GM12878 (cell line): ENCODE results near the gene U2AF2. TPM values are rescaled to one million over a fixed set of nuclear protein-coding genes. Genes with fewer than 3 reads are reported as not detected.

Experiments used
- ATAC-seq: fragments of 200-7000 bp; cut with Tn5 transposase; 3 replicates; pipeline ENCODE4 v1.9.1; 2020; ENCODE audit warnings: mild to moderate bottlenecking, moderate library complexity
- BruUV-seq: library from RNA; stranded (reverse); fragments of 400-500 nt; replicated peaks from 2 replicates; lab custom pipeline; 2021; lab: Mats Ljungman, UMichigan
- CTCF ChIA-PET: fragments of 300-600 bp; sonication (Branson Sonifier 250); formaldehyde crosslinking; extraction: SDS; loops from one replicate; lab custom pipeline; 2021; ENCODE audit warnings: inconsistent platforms; lab: Yijun Ruan, JAX
- POLR2A ChIA-PET: fragments of 350-600 bp; formaldehyde crosslinking; extraction: SDS; loops from one replicate; lab custom pipeline; 2021; ENCODE audit warnings: inconsistent platforms; lab: Charles Lee
- RAD21 ChIA-PET: fragments of 300-600 bp; sonication (Branson Sonifier 250); formaldehyde crosslinking; loops from one replicate; lab custom pipeline; 2023; ENCODE audit warnings: antibody characterized with exemption; ENCODE audit not compliant: unreplicated experiment; lab: Charles Lee
- SMC1A ChIA-PET: fragments of 300-600 bp; sonication (Branson Sonifier 250); formaldehyde crosslinking; loops from one replicate; lab custom pipeline; 2023; ENCODE audit not compliant: unreplicated experiment, uncharacterized antibody; lab: Charles Lee
- DNase-seq: peaks from one replicate; pipeline ENCODE4 v3.0.0-alpha.2; 2011; ENCODE audit warnings: low read depth, low spot score
- FAIRE-seq: peaks from 3 replicates; lab custom pipeline; 2011; peaks lifted over from hg19 to GRCh38; lab: Jason Lieb, UNC
- H2AFZ ChIP-seq: 2 replicates; pipeline ENCODE4 v1.6.0; 2011; ENCODE audit warnings: low read depth, low read length, control low read depth; ENCODE audit not compliant: control insufficient read depth
- H3K27ac ChIP-seq: 2 replicates; pipeline ENCODE4 v1.5.1; 2011; ENCODE audit warnings: control low read depth; ENCODE audit not compliant: control insufficient read depth, insufficient read depth
- H3K27me3 ChIP-seq, 2 experiments: replicated peaks in 1 of 2; 2 replicates each; pipeline versions ENCODE4 v1.6.0 to v1.6.1; 2011; ENCODE audit warnings: low read length in 1 of 2; ENCODE audit not compliant: control insufficient read depth in 2 of 2, insufficient read depth in 2 of 2
- H3K36me3 ChIP-seq, 2 experiments: 2 replicates each; pipeline ENCODE4 v1.5.1; 2011; ENCODE audit warnings: low read length in 1 of 2; ENCODE audit not compliant: control insufficient read depth in 2 of 2, insufficient read depth in 2 of 2
- H3K4me1 ChIP-seq: 2 replicates; pipeline ENCODE4 v1.6.1; 2011; ENCODE audit warnings: mild to moderate bottlenecking, low read length, moderate library complexity, mixed read lengths; ENCODE audit not compliant: control insufficient read depth, insufficient read depth
- H3K4me2 ChIP-seq: 2 replicates; pipeline ENCODE4 v1.6.0; 2011; ENCODE audit warnings: control low read depth; ENCODE audit not compliant: control insufficient read depth, insufficient read depth
- H3K4me3 ChIP-seq: fragments of 200-600 bp; sonication (generic); 2 replicates; pipeline ENCODE4 v1.5.1; 2016
- H3K79me2 ChIP-seq: 2 replicates; pipeline ENCODE4 v1.6.0; 2011; ENCODE audit warnings: low read length; ENCODE audit not compliant: control insufficient read depth, insufficient read depth
- H3K9ac ChIP-seq: 2 replicates; pipeline ENCODE4 v1.8.0; 2011; ENCODE audit warnings: low read length, control low read depth, mixed read lengths; ENCODE audit not compliant: control insufficient read depth, insufficient read depth
- H3K9me3 ChIP-seq: replicated peaks from 3 replicates; pipeline ENCODE4 v1.5.1; 2011; ENCODE audit warnings: mild to moderate bottlenecking, low read length; ENCODE audit not compliant: control insufficient read depth, insufficient read depth
- H4K20me1 ChIP-seq: 2 replicates; pipeline ENCODE4 v1.6.0; 2011; ENCODE audit not compliant: control insufficient read depth, insufficient read depth
- BACH1 ChIP-seq: fragments of 450-650 bp; IDR thresholded peaks from 2 replicates; pipeline ENCODE4 v1.6.1; 2017; ENCODE audit warnings: mild to moderate bottlenecking, borderline replicate concordance
- BHLHE40 ChIP-seq, 2 experiments: fragments of 450-650 bp in 1 of 2; IDR thresholded peaks; 2 replicates each; pipeline ENCODE4 v1.6.1; 2011 to 2017; ENCODE audit warnings: low read depth in 2 of 2, borderline replicate concordance in 1 of 2, improper control_type of control experiment in 1 of 2, low read length in 1 of 2, mild to moderate bottlenecking in 1 of 2
- CHD1 ChIP-seq: IDR thresholded peaks from 2 replicates; pipeline ENCODE4 v1.6.1; 2012; ENCODE audit warnings: low read depth, low read length, improper control_type of control experiment
- DPF2 ChIP-seq: fragments of 450-650 bp; IDR thresholded peaks from 2 replicates; pipeline ENCODE4 v1.6.1; 2017; ENCODE audit warnings: mild to moderate bottlenecking
- EZH2 ChIP-seq: IDR thresholded peaks from 2 replicates; pipeline ENCODE4 v1.6.1; 2012; ENCODE audit warnings: low read depth, mild to moderate bottlenecking, control low read depth, inconsistent platforms, low read length, borderline replicate concordance; ENCODE audit not compliant: control insufficient read depth
- FOS ChIP-seq: IDR thresholded peaks from 3 replicates; pipeline ENCODE4 v1.6.1; 2011; ENCODE audit warnings: borderline replicate concordance; ENCODE audit not compliant: insufficient read length; ENCODE audit errors: extremely low read depth
- GABPA ChIP-seq: IDR thresholded peaks from 2 replicates; pipeline ENCODE4 v1.6.1; 2014; ENCODE audit warnings: antibody characterized with exemption, low read depth, mild to moderate bottlenecking, inconsistent platforms
- MXI1 ChIP-seq: fragments of 150-350 bp; IDR thresholded peaks from 2 replicates; pipeline ENCODE4 v1.6.1; 2011; ENCODE audit warnings: low read depth, mild to moderate bottlenecking, inconsistent platforms, low read length, improper control_type of control experiment
- RUNX3 ChIP-seq: IDR thresholded peaks from 2 replicates; pipeline ENCODE4 v1.6.1; 2012; ENCODE audit warnings: low read length, inconsistent platforms
- SIX5 ChIP-seq: IDR thresholded peaks from 2 replicates; pipeline ENCODE4 v1.6.1; 2011; ENCODE audit warnings: mild to moderate bottlenecking, low read depth, low read length, moderate library complexity; ENCODE audit not compliant: severe bottlenecking
- SMARCA5 ChIP-seq: fragments of 450-650 bp; IDR thresholded peaks from 2 replicates; pipeline ENCODE4 v1.6.1; 2017; ENCODE audit warnings: mild to moderate bottlenecking
- ZBTB11 ChIP-seq: fragments of 450-650 bp; formaldehyde crosslinking; IDR thresholded peaks from 2 replicates; pipeline ENCODE4 v1.5.0; 2022; ENCODE audit warnings: mild to moderate bottlenecking, missing genetic modification characterization
- WGBS: methylation state at CpG from one replicate; pipeline ENCODE4 v1.1.6; 2016; ENCODE audit warnings: low lambda C conversion rate; ENCODE audit not compliant: insufficient replicate concordance, insufficient coverage; ENCODE audit errors: missing lambda C conversion rate; 5-methylcytosine and 5-hydroxymethylcytosine counted together
- in situ Hi-C: fragments of 300-500 bp; cut with MboI; formaldehyde crosslinking; loops from 9 replicates; pipeline ENCODE4 v1.14.3; 2018; ENCODE audit warnings: mixed read lengths
- intact Hi-C: fragments of 100-400 bp; cut with micrococcal nuclease; formaldehyde crosslinking; loops from one replicate; pipeline ENCODE4 v1.14.2; 2022; ENCODE audit not compliant: unreplicated experiment
- polyA plus RNA-seq, 11 experiments: library from polyadenylated mRNA; depleted of rRNA in 4 of 11; unstranded in 6 of 11; stranded (reverse) in 5 of 11; fragments of >200 nt; fragmentation: Nextera tagmentation in 4 of 11; fragmentation: Illumina TruSeq in 1 of 11; extraction: Ambion mirVana in 4 of 11; extraction: Trizol in 1 of 11; gene quantifications; 1 replicate in 1 of 11; 2 replicates in 10 of 11; pipeline versions ENCODE4 v1.2.1 to v1.2.3, GENCODE V29; 2011 to 2016; ENCODE audit warnings: inconsistent platforms in 2 of 11, missing spikeins in 2 of 11, low read depth in 1 of 11
- total RNA-seq, 4 experiments: library from RNA; depleted of rRNA in 3 of 4; stranded (reverse); fragments of >200 nt in 3 of 4; fragmentation: Illumina TruSeq in 1 of 4; extraction: Trizol in 1 of 4; gene quantifications; 2 replicates each; pipeline versions ENCODE4 v1.2.1 to v1.2.3, GENCODE V29; 2013 to 2021
- TF ChIP-seq, protein P1 (sequence below): IDR thresholded peaks from 2 replicates; pipeline ENCODE4 v1.6.1; 2012; ENCODE audit warnings: low read depth, low read length, improper control_type of control experiment
- TF ChIP-seq, protein P2 (sequence below): IDR thresholded peaks from 2 replicates; pipeline ENCODE4 v1.6.1; 2011; ENCODE audit warnings: mild to moderate bottlenecking, low read depth, low read length, moderate library complexity; ENCODE audit not compliant: insufficient replicate concordance
- TF ChIP-seq, protein P3 (sequence below): IDR thresholded peaks from 2 replicates; pipeline ENCODE4 v1.6.1; 2011; ENCODE audit warnings: borderline replicate concordance, low read depth, mild to moderate bottlenecking, moderate library complexity, mixed read lengths, low read length; ENCODE audit not compliant: insufficient read depth; ENCODE audit errors: extremely low read length

U2AF2 gene
- total and polyA plus RNA-seq, 10 of the 15 experiments (the other 5 are each of a cell fraction or from before 2014, with no cell fraction given) = 3.0 to 338 (median 130) TPM

GRCh38 chr19:55632463-55632834, 22.4 kb upstream of the U2AF2 start (continued):
- TF ChIP-seq BACH1 (no peak), SMARCA5 (peak; percentile 41; the same call in 1 of the 2 replicates), BHLHE40 (IDR thresholded peaks at IDR 0.05; ENCODE audit: borderline replicate concordance in 1 of 2, low read depth in 2 of 2, low read length in 1 of 2) (0 out of 4 replicates have a peak, but pooled peaks of 1 of the 2 experiments have one; percentile 17), RUNX3 (peak; percentile 64; the same call in 1 of the 2 replicates), CHD1 (no peak)

DNA sequence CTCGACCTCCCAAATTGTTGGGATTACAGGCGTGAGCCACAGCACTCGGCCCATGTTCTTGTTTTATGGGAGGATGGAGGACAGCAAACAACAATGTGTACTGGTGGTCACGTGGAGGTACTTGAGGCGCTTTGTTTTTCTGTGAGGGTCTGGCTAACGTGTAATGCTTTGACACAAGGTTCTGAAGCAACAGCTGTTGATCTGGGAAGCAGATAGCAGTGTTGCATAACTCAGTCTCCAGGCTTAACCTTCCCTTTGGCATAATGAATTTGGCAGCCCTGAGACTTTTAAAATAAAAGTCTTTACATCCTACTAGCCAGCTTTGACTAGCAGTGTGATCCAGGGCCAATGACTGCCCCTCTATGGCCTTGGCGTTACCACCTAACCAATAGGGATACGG, 21.0 kb upstream of the U2AF2 start:
- peak overlapping the region; percentile 99 for H3K27ac ChIP-seq
- no peaks in the 10 kb centered on the region for H3K27me3 ChIP-seq
- peaks cover 36% of the 10 kb centered on the region for H3K79me2 ChIP-seq
- RAD21 ChIA-PET = interaction anchor here (0.5 to 4.9 kb wide), 15 partner anchors 9 to 709 kb away, joined by 3 to 36 read pairs (median 12); partner anchors contain the start of genes CCDC106, U2AF2, ZNF579 and ZNF581
- intact Hi-C loops (loop anchor here (2.0 to 10.0 kb wide), 4 partner anchors 167 to 698 kb away; no protein-coding TSS in a partner anchor), in situ Hi-C loops (loop anchor here (5.0 kb wide), 1 partner anchor 117 kb away; no protein-coding TSS in a partner anchor)
- CTCF ChIA-PET = interaction anchor here (0.7 to 7.7 kb wide), 30 partner anchors 9 to 715 kb away, joined by 3 to 85 read pairs (median 11); partner anchors contain the start of genes CCDC106, U2AF2, ZNF581 and ZNF784
- no peak overlapping the region; the same call in 1 of the 2 replicates for H2AFZ ChIP-seq
- FAIRE-seq = no peak
- H3K36me3 ChIP-seq = no peaks in the 10 kb centered on the region
- no peak for DNase-seq
- H4K20me1 ChIP-seq = no peaks in the 10 kb centered on the region
- no TSS peak for BruUV-seq
- peak overlapping the region; percentile 92 for H3K4me3 ChIP-seq
- POLR2A ChIA-PET = interaction anchor here (0.6 to 4.5 kb wide), 10 partner anchors 9 to 121 kb away, joined by 3 to 28 read pairs (median 7); partner anchors contain the start of genes CCDC106, U2AF2, ZNF524 and ZNF581
- WGBS = 89% methylated on average over 8 of the region's 8 CpGs
- no peak for ATAC-seq
- H3K4me2 ChIP-seq = peak overlapping the region; percentile 19
- no peak overlapping the region for H3K9ac ChIP-seq
- peaks cover 22% of the 10 kb centered on the region for H3K4me1 ChIP-seq
- SMC1A ChIA-PET = interaction anchor here (0.7 to 3.5 kb wide), 13 partner anchors 13 to 177 kb away, joined by 3 to 31 read pairs (median 6); partner anchors contain the start of genes CCDC106, FIZ1, U2AF2 and ZNF524
- no peaks in the 10 kb centered on the region for H3K9me3 ChIP-seq
- TF ChIP-seq, protein P1, sequence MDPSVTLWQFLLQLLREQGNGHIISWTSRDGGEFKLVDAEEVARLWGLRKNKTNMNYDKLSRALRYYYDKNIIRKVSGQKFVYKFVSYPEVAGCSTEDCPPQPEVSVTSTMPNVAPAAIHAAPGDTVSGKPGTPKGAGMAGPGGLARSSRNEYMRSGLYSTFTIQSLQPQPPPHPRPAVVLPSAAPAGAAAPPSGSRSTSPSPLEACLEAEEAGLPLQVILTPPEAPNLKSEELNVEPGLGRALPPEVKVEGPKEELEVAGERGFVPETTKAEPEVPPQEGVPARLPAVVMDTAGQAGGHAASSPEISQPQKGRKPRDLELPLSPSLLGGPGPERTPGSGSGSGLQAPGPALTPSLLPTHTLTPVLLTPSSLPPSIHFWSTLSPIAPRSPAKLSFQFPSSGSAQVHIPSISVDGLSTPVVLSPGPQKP = no peak
- TF ChIP-seq MXI1 (no peak), EZH2 (no peak), GABPA (no peak), FOS (no peak), DPF2 (no peak), SIX5 (no peak), ZBTB11 (no peak)
- TF ChIP-seq, protein P2, sequence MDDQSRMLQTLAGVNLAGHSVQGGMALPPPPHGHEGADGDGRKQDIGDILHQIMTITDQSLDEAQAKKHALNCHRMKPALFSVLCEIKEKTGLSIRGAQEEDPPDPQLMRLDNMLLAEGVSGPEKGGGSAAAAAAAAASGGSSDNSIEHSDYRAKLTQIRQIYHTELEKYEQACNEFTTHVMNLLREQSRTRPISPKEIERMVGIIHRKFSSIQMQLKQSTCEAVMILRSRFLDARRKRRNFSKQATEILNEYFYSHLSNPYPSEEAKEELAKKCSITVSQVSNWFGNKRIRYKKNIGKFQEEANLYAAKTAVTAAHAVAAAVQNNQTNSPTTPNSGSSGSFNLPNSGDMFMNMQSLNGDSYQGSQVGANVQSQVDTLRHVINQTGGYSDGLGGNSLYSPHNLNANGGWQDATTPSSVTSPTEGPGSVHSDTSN = no peak
- TF ChIP-seq, protein P3, sequence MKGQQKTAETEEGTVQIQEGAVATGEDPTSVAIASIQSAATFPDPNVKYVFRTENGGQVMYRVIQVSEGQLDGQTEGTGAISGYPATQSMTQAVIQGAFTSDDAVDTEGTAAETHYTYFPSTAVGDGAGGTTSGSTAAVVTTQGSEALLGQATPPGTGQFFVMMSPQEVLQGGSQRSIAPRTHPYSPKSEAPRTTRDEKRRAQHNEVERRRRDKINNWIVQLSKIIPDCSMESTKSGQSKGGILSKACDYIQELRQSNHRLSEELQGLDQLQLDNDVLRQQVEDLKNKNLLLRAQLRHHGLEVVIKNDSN = no peak
